ENCODE data around the gene MOB3A.
"Not testable (repeated sequence)": the region's sequence is repeated elsewhere in the genome, so short reads cannot be mapped to it uniquely, and the experiment has no call there.

Gene MOB3A

GRCh38 chr19:2044709-2045500 is 51.2 kb downstream of the MOB3A start:
- DNase-seq = no peak

GRCh38 chr19:2043961-2044708 is 52.0 kb downstream of the MOB3A start:
- no peak for DNase-seq

GRCh38 chr19:2043251-2043641 is 52.9 kb downstream of the MOB3A start:
- DNase-seq = no peak

GRCh38 chr19:2042485-2043250 is 53.5 kb downstream of the MOB3A start:
- no peak for DNase-seq

GRCh38 chr19:2041683-2042484 is 54.2 kb downstream of the MOB3A start:
- DNase-seq = peak; percentile 100

GRCh38 chr19:2041433-2041682 is 54.8 kb downstream of the MOB3A start:
- DNase-seq = no peak

GRCh38 chr19:2040647-2041432 is 55.3 kb downstream of the MOB3A start:
- DNase-seq = no peak

GRCh38 chr19:2039959-2040646 is 56.0 kb downstream of the MOB3A start:
- no peak for DNase-seq

- no peak for DNase-seq
Observed at GRCh38 chr19:2039089-2039958, 56.8 kb downstream of the MOB3A start.

GRCh38 chr19:2038284-2039088 is 57.6 kb downstream of the MOB3A start:
- DNase-seq = no peak

- no peak for DNase-seq
Observed at GRCh38 chr19:2037651-2038255, 58.4 kb downstream of the MOB3A start.

GRCh38 chr19:2036424-2036823 is 59.7 kb downstream of the MOB3A start:
- no peak for DNase-seq

GRCh38 chr19:2035590-2035991 is 60.5 kb downstream of the MOB3A start:
- no peak for DNase-seq

GRCh38 chr19:2034729-2035589 is 61.2 kb downstream of the MOB3A start:
- peak; percentile 70 for DNase-seq

- not testable (repeated sequence) for DNase-seq
Observed at GRCh38 chr19:2034253-2034652, 61.9 kb downstream of the MOB3A start.

- DNase-seq = no peak
Observed at GRCh38 chr19:2033825-2034159, 62.3 kb downstream of the MOB3A start.

GRCh38 chr19:2033115-2033824 is 62.9 kb downstream of the MOB3A start:
- no peak for DNase-seq

Data from stimulated activated CD4-positive, alpha-beta T cell treated with anti-CD3 and anti-CD28 coated beads, Interleukin-15, amount 100 ng/mL, for 24 hours (primary cell).